Posterior cingulate gyrus (tissue), 11 donors: ENCODE data around the gene TAF15.

ENCODE experiments used
- DNase-seq, 10 donors: peaks; one replicate each; pipeline versions ENCODE4 v3.0.0 to v3.0.0-alpha.2; 2020 to 2021; ENCODE audit warnings: mixed read lengths in 3 of 10
- intact Hi-C: fragments of 100-400 bp; cut with DNase I; formaldehyde crosslinking; loops from one replicate; pipeline ENCODE4 v1.15.1; 2023

The TAF15 gene

GRCh38 chr17:35894206-35894605 lies 84.9 kb downstream of the TAF15 start:
- intact Hi-C loops, result no loop called here
- DNase-seq, result no peak

GRCh38 chr17:35895636-35896587 lies 86.6 kb downstream of the TAF15 start:
- no peak for DNase-seq
- intact Hi-C loops, result no loop called here
